Breast epithelium (tissue), 3 donors: ENCODE results near the gene PASD1.

Experiments used
- POLR2A ChIP-seq: fragments of 450-650 bp; IDR thresholded peaks from one replicate; pipeline ENCODE4 v1.6.1; 2016; ENCODE audit warnings: antibody characterized with exemption, mild to moderate bottlenecking, moderate library complexity
- TF ChIP-seq, protein P1 (sequence below), 3 donors: fragments of 450-650 bp; IDR thresholded peaks; one replicate each; pipeline ENCODE4 v1.5.1; 2016 to 2017; ENCODE audit warnings: antibody characterized with exemption in 3 of 3, mild to moderate bottlenecking in 3 of 3, moderate library complexity in 3 of 3

DNA sequence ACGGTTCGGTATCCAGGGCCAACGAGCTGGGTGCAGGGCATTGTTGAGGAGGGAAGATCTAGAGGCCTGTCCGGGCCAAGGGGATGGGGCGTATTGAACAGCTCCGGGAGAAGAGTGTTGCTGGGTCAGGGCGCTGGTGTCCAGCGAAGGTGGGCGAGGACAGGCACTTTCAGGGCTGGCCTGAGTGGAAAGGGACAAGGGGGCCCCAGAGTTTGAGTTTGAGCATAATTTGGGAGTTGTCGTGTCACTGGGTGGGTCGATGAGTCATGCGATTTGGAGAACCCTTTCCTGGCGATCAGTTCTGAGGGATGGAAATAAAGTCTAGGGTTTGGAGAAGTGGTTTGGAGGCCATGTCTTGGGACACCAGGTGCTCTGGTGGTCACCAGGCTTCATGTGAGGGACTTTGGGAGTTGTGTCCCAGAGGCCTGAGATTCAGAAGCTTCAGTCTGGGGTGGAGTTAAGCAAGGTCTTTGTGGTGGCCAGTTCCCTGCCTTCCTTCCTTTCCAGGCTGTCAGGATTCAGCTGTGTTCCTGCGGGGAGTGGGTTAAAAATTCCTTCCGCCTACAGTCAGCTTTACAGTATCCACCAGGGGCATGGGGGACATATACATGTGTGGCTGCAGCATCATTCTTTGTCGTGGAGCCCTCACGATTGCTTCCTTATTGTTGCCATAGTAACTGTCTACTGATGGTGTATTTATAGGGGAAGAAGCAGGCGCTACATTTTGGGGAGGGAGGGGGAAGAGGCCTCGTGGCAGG, 132.3 kb downstream of the PASD1 start:
- TF ChIP-seq, protein P1, sequence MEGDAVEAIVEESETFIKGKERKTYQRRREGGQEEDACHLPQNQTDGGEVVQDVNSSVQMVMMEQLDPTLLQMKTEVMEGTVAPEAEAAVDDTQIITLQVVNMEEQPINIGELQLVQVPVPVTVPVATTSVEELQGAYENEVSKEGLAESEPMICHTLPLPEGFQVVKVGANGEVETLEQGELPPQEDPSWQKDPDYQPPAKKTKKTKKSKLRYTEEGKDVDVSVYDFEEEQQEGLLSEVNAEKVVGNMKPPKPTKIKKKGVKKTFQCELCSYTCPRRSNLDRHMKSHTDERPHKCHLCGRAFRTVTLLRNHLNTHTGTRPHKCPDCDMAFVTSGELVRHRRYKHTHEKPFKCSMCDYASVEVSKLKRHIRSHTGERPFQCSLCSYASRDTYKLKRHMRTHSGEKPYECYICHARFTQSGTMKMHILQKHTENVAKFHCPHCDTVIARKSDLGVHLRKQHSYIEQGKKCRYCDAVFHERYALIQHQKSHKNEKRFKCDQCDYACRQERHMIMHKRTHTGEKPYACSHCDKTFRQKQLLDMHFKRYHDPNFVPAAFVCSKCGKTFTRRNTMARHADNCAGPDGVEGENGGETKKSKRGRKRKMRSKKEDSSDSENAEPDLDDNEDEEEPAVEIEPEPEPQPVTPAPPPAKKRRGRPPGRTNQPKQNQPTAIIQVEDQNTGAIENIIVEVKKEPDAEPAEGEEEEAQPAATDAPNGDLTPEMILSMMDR (IDR thresholded peaks at IDR 0.05): no peak
- TF ChIP-seq POLR2A: no peak
